Spleen (tissue), 7 donors: ENCODE results near the gene IL17REL.

Source experiments
- CTCF ChIP-seq, 11 experiments: fragments of 200-600 bp in 7 of 11; fragments of 450-650 bp in 4 of 11; sonication (generic) in 4 of 11; IDR thresholded peaks in 8 of 11; conservative IDR thresholded peaks in 3 of 11; 1 replicate in 7 of 11; 2 replicates in 4 of 11; pipeline versions ENCODE4 v1.4.0 to v1.8.0; 2016 to 2021; ENCODE audit warnings: antibody characterized with exemption in 11 of 11, inconsistent platforms in 4 of 11, mild to moderate bottlenecking in 1 of 11
- POLR2A ChIP-seq, 3 donors: fragments of 450-650 bp; IDR thresholded peaks; one replicate each; pipeline ENCODE4 v1.5.1; 2017; ENCODE audit warnings: antibody characterized with exemption in 3 of 3, mild to moderate bottlenecking in 1 of 3
- donor health status: DM: no; HTN: no; CAD: no; lungs with moderate emphysema.
- donor health status: DM: no; HTN: no; CAD: no.
- donor health status: DM: no; HTN: no; CAD: no.

- TF ChIP-seq CTCF (IDR thresholded peaks at IDR 0.05 in 8 of 11, conservative IDR thresholded peaks at IDR 0.05 in 3 of 11) = no peak
- no peak for TF ChIP-seq POLR2A (IDR thresholded peaks at IDR 0.05)
Measured at GRCh38 chr22:49953680-49954344, 58.8 kb downstream of the IL17REL start.
